Testis (tissue), 3 donors: ENCODE data around the gene ZNF213. TPM values are rescaled to one million over a fixed set of nuclear protein-coding genes. Genes with fewer than 3 reads are reported as not detected.

Experiments
- DNase-seq: peaks from one replicate; pipeline ENCODE4 v3.0.0-alpha.2; 2019
- H3K27ac ChIP-seq, 2 donors: fragments of 200-600 bp; sonication (generic); one replicate each; pipeline ENCODE4 v1.5.1; 2019
- H3K27me3 ChIP-seq: fragments of 200-600 bp; sonication (generic); one replicate; pipeline ENCODE4 v1.5.1; 2019
- H3K36me3 ChIP-seq: fragments of 200-600 bp; sonication (generic); one replicate; pipeline ENCODE4 v1.5.1; 2017; ENCODE audit warnings: low read depth; ENCODE audit errors: missing control alignments
- H3K4me1 ChIP-seq: fragments of 200-600 bp; sonication (generic); one replicate; pipeline ENCODE4 v1.5.1; 2019
- H3K4me3 ChIP-seq, 2 donors: fragments of 200-600 bp; sonication (generic); one replicate each; pipeline ENCODE4 v1.5.1; 2017 to 2019
- H3K9me3 ChIP-seq: fragments of 200-600 bp; sonication (generic); one replicate; pipeline ENCODE4 v1.5.1; 2017
- CTCF ChIP-seq, 3 experiments: fragments of 450-650 bp in 2 of 3; fragments of 200-600 bp in 1 of 3; sonication (generic) in 1 of 3; IDR thresholded peaks; one replicate each; pipeline ENCODE4 v1.5.1; 2016 to 2019; ENCODE audit warnings: antibody characterized with exemption in 3 of 3, mild to moderate bottlenecking in 2 of 3, moderate library complexity in 1 of 3
- POLR2A ChIP-seq: fragments of 450-650 bp; IDR thresholded peaks from one replicate; pipeline ENCODE4 v1.6.1; 2017; ENCODE audit warnings: antibody characterized with exemption, mild to moderate bottlenecking, moderate library complexity
- WGBS, 2 donors: methylation state at CpG; one replicate each; pipeline ENCODE4 v1.1.5; 2018; 5-methylcytosine and 5-hydroxymethylcytosine counted together
- intact Hi-C: fragments of 100-400 bp; cut with DNase I; formaldehyde crosslinking; loops from one replicate; pipeline ENCODE4 v1.15.1; 2023; ENCODE audit warnings: low total_unique reads
- polyA plus RNA-seq: library from polyadenylated mRNA; stranded (reverse); fragments of 350-450 nt; fragmentation: Illumina TruSeq; extraction: RNeasy Lipid Tissue Mini Kit (QIAGEN cat#74804); gene quantifications from one replicate; pipeline ENCODE4 v1.2.3, GENCODE V29; 2014; ENCODE audit warnings: low read depth, low replicate concordance; ENCODE audit not compliant: insufficient read depth
- total RNA-seq, 2 donors: library from RNA; depleted of rRNA; stranded (reverse); fragments of >200 nt; gene quantifications; one replicate each; pipeline ENCODE4 v1.2.3, GENCODE V29; 2016

The ZNF213 gene
- total and polyA plus RNA-seq, 3 donors from 2014 or later, result 43.1 to 57.3 (median 46.8) TPM

- TF ChIP-seq POLR2A (no peak), CTCF (IDR thresholded peaks at IDR 0.05) (no peak)
- Histone ChIP-seq H3K27ac (no peak overlapping the region), H3K4me1 (peaks cover 4% of the 10 kb centered on the region), H3K36me3 (no peaks in the 10 kb centered on the region), H3K27me3 (no peaks in the 10 kb centered on the region), H3K9me3 (no peaks in the 10 kb centered on the region), H3K4me3 (no peak overlapping the region)
- intact Hi-C loops, result no loop called here
- 77 to 80% methylated on average over 11 to 18 of the region's 18 CpGs for WGBS, 2 donors
- DNase-seq, result no peak
Observed at GRCh38 chr16:3144321-3144983, 9.6 kb downstream of the ZNF213 start.

GRCh38 chr16:3145151-3145550, 10.3 kb downstream of the ZNF213 start:
- Histone ChIP-seq H3K27ac (no peak overlapping the region), H3K9me3 (no peaks in the 10 kb centered on the region), H3K36me3 (no peaks in the 10 kb centered on the region), H3K4me1 (peaks cover 6% of the 10 kb centered on the region), H3K4me3 (no peak overlapping the region), H3K27me3 (no peaks in the 10 kb centered on the region)
- WGBS, 2 donors, result 88 to 100% methylated on average over 1 to 10 of the region's 10 CpGs
- DNase-seq, result no peak
- intact Hi-C loops, result no loop called here
- TF ChIP-seq CTCF (IDR thresholded peaks at IDR 0.05) (no peak), POLR2A (no peak)

GRCh38 chr16:3145660-3146059, 10.8 kb downstream of the ZNF213 start:
- H3K27me3 ChIP-seq, result no peaks in the 10 kb centered on the region
- 57 to 74% methylated on average over 3 to 12 of the region's 12 CpGs for WGBS, 2 donors
- no peak for TF ChIP-seq POLR2A
- TF ChIP-seq CTCF (IDR thresholded peaks at IDR 0.05), result no peak
- no peaks in the 10 kb centered on the region for H3K36me3 ChIP-seq
- no peak for DNase-seq
- H3K9me3 ChIP-seq, result no peaks in the 10 kb centered on the region
- no peak overlapping the region for H3K27ac ChIP-seq
- intact Hi-C loops, result no loop called here
- H3K4me3 ChIP-seq, result no peak overlapping the region
- peaks cover 6% of the 10 kb centered on the region for H3K4me1 ChIP-seq

GRCh38 chr16:3147046-3147756, 12.4 kb downstream of the ZNF213 start:
- intact Hi-C loops, result no loop called here
- TF ChIP-seq POLR2A (no peak), CTCF (IDR thresholded peaks at IDR 0.05) (no peak)
- 85 to 89% methylated on average over 14 to 16 of the region's 16 CpGs for WGBS, 2 donors

More at GRCh38 chr16:3147046-3147756, 12.4 kb downstream of the ZNF213 start:
- Histone ChIP-seq H3K27me3 (no peaks in the 10 kb centered on the region), H3K9me3 (no peaks in the 10 kb centered on the region), H3K36me3 (no peaks in the 10 kb centered on the region), H3K27ac (no peak overlapping the region), H3K4me3 (no peak overlapping the region), H3K4me1 (peaks cover 10% of the 10 kb centered on the region)
- DNase-seq, result no peak
